Measurements from ENCODE around the gene SIGLEC14.

SIGLEC14 gene

DNA sequence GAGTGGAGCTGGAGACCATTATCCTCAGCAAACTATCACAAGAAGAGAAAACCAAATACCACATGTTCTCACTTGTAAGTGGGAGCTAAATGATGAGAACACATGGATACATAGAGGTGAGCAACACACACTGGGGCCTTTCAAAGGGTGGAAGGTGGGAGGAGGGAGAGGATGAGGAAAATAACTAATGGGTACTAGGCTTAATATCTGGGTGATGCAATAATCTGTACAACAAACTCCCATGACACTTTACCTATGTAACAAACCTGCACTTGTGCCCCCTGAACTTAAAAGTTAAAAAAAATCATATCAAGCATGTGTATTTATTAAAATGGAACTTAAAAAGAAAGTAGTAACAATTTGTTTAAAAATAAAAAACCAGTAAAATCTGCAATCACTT is 5.0 kb downstream of the SIGLEC14 start:
- no peak for TF ChIP-seq ESRRG (CRISPR knock-in tag; IDR thresholded peaks at IDR 0.05)
- TF ChIP-seq TOX (CRISPR knock-in tag; IDR thresholded peaks at IDR 0.05; ENCODE audit: borderline replicate concordance), result no peak
- TF ChIP-seq ZFP30 (CRISPR knock-in tag; IDR thresholded peaks at IDR 0.05), result no peak
- TF ChIP-seq SNAI2 (CRISPR knock-in tag; IDR thresholded peaks at IDR 0.05), result no peak
- TF ChIP-seq, protein P1, sequence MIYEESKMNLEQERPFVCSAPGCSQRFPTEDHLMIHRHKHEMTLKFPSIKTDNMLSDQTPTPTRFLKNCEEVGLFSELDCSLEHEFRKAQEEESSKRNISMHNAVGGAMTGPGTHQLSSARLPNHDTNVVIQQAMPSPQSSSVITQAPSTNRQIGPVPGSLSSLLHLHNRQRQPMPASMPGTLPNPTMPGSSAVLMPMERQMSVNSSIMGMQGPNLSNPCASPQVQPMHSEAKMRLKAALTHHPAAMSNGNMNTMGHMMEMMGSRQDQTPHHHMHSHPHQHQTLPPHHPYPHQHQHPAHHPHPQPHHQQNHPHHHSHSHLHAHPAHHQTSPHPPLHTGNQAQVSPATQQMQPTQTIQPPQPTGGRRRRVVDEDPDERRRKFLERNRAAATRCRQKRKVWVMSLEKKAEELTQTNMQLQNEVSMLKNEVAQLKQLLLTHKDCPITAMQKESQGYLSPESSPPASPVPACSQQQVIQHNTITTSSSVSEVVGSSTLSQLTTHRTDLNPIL (CRISPR knock-in tag; IDR thresholded peaks at IDR 0.05; ENCODE audit: low read depth), result no peak
- no peak for TF ChIP-seq OSR1 (CRISPR knock-in tag; IDR thresholded peaks at IDR 0.05)
- TF ChIP-seq, protein P2, sequence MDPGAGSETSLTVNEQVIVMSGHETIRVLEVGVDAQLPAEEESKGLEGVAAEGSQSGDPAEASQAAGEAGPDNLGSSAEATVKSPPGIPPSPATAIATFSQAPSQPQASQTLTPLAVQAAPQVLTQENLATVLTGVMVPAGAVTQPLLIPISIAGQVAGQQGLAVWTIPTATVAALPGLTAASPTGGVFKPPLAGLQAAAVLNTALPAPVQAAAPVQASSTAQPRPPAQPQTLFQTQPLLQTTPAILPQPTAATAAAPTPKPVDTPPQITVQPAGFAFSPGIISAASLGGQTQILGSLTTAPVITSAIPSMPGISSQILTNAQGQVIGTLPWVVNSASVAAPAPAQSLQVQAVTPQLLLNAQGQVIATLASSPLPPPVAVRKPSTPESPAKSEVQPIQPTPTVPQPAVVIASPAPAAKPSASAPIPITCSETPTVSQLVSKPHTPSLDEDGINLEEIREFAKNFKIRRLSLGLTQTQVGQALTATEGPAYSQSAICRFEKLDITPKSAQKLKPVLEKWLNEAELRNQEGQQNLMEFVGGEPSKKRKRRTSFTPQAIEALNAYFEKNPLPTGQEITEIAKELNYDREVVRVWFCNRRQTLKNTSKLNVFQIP (CRISPR knock-in tag; IDR thresholded peaks at IDR 0.05; ENCODE audit: borderline replicate concordance, low read depth), result no peak
- ATAC-seq, result no peak

DNA sequence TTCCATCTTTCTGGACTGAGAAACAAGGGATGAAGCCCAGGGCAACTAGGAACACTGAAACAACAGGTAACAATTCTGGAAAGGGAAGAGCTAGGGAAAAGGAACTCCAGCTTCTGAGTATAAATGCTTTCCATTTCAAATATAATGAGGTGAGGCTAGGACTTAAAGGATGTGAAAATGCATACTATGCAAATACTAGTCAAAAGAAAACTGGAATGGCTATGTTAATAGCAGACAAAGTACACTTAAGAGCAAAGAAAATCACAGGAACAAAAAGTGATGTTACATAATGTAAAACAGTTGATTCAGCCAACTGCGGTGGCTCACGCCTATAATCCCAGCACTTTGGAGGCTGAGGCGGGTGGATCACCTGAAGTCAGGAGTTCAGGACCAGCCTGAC is 6.2 kb downstream of the SIGLEC14 start:
- ATAC-seq, result no peak

DNA sequence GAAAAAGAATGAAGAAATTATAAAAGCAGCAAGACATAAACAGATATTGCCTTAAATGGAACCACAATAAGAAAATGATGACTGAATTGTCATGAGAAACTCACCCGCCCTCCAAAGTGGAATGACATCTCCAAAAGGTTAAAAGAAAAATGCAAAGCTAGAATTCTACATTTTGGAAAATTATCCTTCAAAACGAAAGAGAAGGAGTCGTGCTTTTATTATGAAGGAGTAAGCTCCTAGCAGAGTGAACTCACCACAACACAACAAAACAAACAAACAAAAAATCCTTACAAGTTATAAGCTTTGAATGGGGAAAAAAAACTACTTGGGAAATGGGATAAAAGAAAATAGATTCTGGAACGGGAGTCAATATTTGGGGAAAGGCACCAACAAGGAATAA is 6.7 kb downstream of the SIGLEC14 start:
- ATAC-seq, result no peak
- TF ChIP-seq ZFP30 (CRISPR knock-in tag; IDR thresholded peaks at IDR 0.05) (no peak), ARNTL (CRISPR knock-in tag; IDR thresholded peaks at IDR 0.05; ENCODE audit: borderline replicate concordance, low read depth) (no peak), TOX (CRISPR knock-in tag; IDR thresholded peaks at IDR 0.05; ENCODE audit: borderline replicate concordance) (no peak), OSR1 (CRISPR knock-in tag; IDR thresholded peaks at IDR 0.05) (no peak), ZNF565 (CRISPR knock-in tag; conservative IDR thresholded peaks at IDR 0.05; ENCODE audit: low read depth) (no peak)
- TF ChIP-seq, protein P3, sequence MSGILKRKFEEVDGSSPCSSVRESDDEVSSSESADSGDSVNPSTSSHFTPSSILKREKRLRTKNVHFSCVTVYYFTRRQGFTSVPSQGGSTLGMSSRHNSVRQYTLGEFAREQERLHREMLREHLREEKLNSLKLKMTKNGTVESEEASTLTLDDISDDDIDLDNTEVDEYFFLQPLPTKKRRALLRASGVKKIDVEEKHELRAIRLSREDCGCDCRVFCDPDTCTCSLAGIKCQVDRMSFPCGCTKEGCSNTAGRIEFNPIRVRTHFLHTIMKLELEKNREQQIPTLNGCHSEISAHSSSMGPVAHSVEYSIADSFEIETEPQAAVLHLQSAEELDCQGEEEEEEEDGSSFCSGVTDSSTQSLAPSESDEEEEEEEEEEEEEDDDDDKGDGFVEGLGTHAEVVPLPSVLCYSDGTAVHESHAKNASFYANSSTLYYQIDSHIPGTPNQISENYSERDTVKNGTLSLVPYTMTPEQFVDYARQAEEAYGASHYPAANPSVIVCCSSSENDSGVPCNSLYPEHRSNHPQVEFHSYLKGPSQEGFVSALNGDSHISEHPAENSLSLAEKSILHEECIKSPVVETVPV (CRISPR knock-in tag; IDR thresholded peaks at IDR 0.05), result no peak

More for the DNA sequence above, 6.2 kb downstream of the SIGLEC14 start:
- TF ChIP-seq ARNTL (CRISPR knock-in tag; IDR thresholded peaks at IDR 0.05; ENCODE audit: borderline replicate concordance, low read depth) (no peak), TOX (CRISPR knock-in tag; IDR thresholded peaks at IDR 0.05; ENCODE audit: borderline replicate concordance) (no peak), ZC3H10 (CRISPR knock-in tag; IDR thresholded peaks at IDR 0.05) (no peak), TCF4 (CRISPR knock-in tag; IDR thresholded peaks at IDR 0.05; ENCODE audit: borderline replicate concordance) (no peak), BACH2 (CRISPR knock-in tag; IDR thresholded peaks at IDR 0.05; ENCODE audit: borderline replicate concordance) (no peak), ZFP30 (CRISPR knock-in tag; IDR thresholded peaks at IDR 0.05) (no peak)
- TF ChIP-seq, protein P3 (CRISPR knock-in tag; IDR thresholded peaks at IDR 0.05), result no peak

DNA sequence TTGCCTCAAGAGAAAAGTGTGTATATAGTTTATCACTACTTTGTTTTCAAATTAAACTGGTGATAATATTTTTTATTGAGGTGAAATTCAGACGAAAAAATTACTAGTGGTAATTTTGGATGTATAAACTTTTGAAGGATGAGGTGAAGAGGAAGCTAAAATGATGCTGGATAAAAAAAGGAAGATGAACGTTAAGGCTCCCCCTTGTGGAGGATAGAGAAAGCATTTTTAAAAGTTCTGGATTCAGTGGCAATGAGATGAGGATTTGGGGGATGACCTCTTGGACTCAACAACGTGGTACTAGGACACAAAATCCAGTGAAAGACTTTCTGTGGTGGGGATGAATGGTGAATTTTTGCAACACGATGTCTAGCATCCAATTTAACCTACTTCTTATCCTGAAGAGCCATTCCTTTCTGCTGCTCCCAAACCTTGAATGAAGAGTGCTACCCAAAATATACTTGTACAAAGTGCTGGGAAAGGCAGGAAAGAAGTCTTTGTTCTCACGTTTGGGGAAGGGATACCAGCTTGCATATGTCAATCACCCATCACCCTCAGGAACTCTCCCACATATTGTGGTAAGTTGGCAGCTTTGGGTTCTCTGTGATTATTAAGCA is 9.2 kb downstream of the SIGLEC14 start:
- ATAC-seq, result no peak
- no peak for TF ChIP-seq OSR1 (CRISPR knock-in tag; IDR thresholded peaks at IDR 0.05)
- no peak for TF ChIP-seq ZFP3 (CRISPR knock-in tag; IDR thresholded peaks at IDR 0.05)
- TF ChIP-seq ISL1 (CRISPR knock-in tag; IDR thresholded peaks at IDR 0.05), result no peak
- no peak for TF ChIP-seq BACH2 (CRISPR knock-in tag; IDR thresholded peaks at IDR 0.05; ENCODE audit: borderline replicate concordance)
- TF ChIP-seq, protein P3 (CRISPR knock-in tag; IDR thresholded peaks at IDR 0.05), result no peak
- no peak for TF ChIP-seq PPARA (CRISPR knock-in tag; IDR thresholded peaks at IDR 0.05; ENCODE audit: borderline replicate concordance)
- no peak for TF ChIP-seq ZC3H10 (CRISPR knock-in tag; IDR thresholded peaks at IDR 0.05)
- no peak for TF ChIP-seq ZNF565 (CRISPR knock-in tag; conservative IDR thresholded peaks at IDR 0.05; ENCODE audit: low read depth)
- no peak for TF ChIP-seq RARB (CRISPR knock-in tag; IDR thresholded peaks at IDR 0.05)

DNA sequence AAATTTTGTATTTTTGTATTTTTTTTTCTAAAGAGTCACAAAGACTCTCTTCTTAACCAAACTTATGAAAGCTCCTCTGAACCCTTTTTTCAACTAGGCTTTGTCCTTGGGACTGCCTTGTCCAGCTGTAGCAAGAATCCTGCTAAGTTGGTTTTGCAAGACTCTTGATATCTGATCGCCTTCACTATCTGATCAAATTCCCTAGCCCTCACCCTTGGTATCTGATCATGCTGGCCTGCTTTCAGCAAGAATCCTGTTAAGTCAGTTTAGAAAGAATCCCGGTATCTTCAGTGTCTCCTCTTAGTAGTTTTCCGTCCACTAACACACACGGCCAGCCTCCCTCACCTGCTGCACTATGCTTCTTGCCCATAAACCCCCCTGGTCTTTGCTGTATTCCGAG is 14.5 kb downstream of the SIGLEC14 start:
- no peak for TF ChIP-seq ISL1 (CRISPR knock-in tag; IDR thresholded peaks at IDR 0.05)
- TF ChIP-seq, protein P1 (CRISPR knock-in tag; IDR thresholded peaks at IDR 0.05; ENCODE audit: low read depth), result no peak
- no peak for TF ChIP-seq ZNF565 (CRISPR knock-in tag; conservative IDR thresholded peaks at IDR 0.05; ENCODE audit: low read depth)
- no peak for TF ChIP-seq ZNF70 (CRISPR knock-in tag; IDR thresholded peaks at IDR 0.05)
- TF ChIP-seq TOX (CRISPR knock-in tag; IDR thresholded peaks at IDR 0.05; ENCODE audit: borderline replicate concordance), result no peak
- no peak for TF ChIP-seq OSR1 (CRISPR knock-in tag; IDR thresholded peaks at IDR 0.05)
- no peak for TF ChIP-seq SNAI2 (CRISPR knock-in tag; IDR thresholded peaks at IDR 0.05)
- no peak for TF ChIP-seq CSDC2 (CRISPR knock-in tag; IDR thresholded peaks at IDR 0.05)
- no peak for TF ChIP-seq ZFP3 (CRISPR knock-in tag; IDR thresholded peaks at IDR 0.05)
- TF ChIP-seq RARB (CRISPR knock-in tag; IDR thresholded peaks at IDR 0.05), result no peak
- TF ChIP-seq PPARA (CRISPR knock-in tag; IDR thresholded peaks at IDR 0.05; ENCODE audit: borderline replicate concordance), result no peak
- TF ChIP-seq, protein P4, sequence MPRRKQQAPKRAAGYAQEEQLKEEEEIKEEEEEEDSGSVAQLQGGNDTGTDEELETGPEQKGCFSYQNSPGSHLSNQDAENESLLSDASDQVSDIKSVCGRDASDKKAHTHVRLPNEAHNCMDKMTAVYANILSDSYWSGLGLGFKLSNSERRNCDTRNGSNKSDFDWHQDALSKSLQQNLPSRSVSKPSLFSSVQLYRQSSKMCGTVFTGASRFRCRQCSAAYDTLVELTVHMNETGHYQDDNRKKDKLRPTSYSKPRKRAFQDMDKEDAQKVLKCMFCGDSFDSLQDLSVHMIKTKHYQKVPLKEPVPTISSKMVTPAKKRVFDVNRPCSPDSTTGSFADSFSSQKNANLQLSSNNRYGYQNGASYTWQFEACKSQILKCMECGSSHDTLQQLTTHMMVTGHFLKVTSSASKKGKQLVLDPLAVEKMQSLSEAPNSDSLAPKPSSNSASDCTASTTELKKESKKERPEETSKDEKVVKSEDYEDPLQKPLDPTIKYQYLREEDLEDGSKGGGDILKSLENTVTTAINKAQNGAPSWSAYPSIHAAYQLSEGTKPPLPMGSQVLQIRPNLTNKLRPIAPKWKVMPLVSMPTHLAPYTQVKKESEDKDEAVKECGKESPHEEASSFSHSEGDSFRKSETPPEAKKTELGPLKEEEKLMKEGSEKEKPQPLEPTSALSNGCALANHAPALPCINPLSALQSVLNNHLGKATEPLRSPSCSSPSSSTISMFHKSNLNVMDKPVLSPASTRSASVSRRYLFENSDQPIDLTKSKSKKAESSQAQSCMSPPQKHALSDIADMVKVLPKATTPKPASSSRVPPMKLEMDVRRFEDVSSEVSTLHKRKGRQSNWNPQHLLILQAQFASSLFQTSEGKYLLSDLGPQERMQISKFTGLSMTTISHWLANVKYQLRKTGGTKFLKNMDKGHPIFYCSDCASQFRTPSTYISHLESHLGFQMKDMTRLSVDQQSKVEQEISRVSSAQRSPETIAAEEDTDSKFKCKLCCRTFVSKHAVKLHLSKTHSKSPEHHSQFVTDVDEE (CRISPR knock-in tag; IDR thresholded peaks at IDR 0.05), result no peak
- no peak for TF ChIP-seq TCF4 (CRISPR knock-in tag; IDR thresholded peaks at IDR 0.05; ENCODE audit: borderline replicate concordance)
- ATAC-seq, result no peak

Measured in SK-N-SH treated with all-trans-retinoic acid at 6 μM for 48 hours (cell line).